ENCODE measurements around the gene RAPSN.

DNA sequence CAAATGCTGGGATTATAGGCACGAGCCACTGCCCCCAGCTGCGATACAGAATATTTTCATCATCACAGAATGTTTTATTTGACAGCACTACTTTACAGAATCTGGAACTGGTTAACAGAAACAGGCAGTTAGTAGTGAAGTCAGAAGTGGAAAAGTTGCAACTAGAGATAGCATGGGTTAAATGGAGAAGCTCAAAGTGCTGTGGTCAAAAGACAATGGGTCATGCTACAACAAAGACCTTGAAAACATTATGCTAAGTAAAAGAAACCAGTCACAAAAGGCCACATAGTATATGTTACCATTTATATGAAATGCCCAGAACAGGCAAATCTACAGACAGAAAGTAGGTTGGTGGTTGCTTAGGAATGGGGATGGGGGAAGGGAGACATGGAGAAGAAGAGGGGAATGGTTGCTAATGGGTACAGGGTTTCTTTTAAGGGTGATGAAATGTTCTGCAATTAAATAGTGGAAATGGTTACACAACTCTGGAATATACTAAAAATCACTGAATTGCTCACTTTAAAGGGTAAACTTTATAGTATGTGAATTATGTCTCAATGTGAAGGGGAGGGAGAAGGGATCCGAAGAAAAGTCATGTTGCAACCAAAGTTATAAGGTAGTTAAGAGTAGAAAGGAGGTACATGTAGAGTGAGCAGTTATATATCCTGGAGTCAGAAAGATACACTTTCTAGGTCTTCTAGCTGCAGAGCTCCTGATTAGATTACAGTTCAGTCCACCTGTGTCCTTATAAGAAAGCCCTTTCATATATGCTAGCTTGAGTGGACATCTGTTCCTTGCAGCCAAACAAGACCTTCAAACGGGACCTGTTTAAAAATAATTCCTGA is 46.3 kb upstream of the RAPSN start:
- TF ChIP-seq, protein P1, sequence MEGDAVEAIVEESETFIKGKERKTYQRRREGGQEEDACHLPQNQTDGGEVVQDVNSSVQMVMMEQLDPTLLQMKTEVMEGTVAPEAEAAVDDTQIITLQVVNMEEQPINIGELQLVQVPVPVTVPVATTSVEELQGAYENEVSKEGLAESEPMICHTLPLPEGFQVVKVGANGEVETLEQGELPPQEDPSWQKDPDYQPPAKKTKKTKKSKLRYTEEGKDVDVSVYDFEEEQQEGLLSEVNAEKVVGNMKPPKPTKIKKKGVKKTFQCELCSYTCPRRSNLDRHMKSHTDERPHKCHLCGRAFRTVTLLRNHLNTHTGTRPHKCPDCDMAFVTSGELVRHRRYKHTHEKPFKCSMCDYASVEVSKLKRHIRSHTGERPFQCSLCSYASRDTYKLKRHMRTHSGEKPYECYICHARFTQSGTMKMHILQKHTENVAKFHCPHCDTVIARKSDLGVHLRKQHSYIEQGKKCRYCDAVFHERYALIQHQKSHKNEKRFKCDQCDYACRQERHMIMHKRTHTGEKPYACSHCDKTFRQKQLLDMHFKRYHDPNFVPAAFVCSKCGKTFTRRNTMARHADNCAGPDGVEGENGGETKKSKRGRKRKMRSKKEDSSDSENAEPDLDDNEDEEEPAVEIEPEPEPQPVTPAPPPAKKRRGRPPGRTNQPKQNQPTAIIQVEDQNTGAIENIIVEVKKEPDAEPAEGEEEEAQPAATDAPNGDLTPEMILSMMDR (IDR thresholded peaks at IDR 0.05; ENCODE audit: poor library complexity, severe bottlenecking) = no peak
- TF ChIP-seq EZH2 (IDR thresholded peaks at IDR 0.05; ENCODE audit: borderline replicate concordance, insufficient read depth, low read length, poor library complexity, severe bottlenecking) (no peak), POLR2AphosphoS5 (IDR thresholded peaks at IDR 0.05) (no peak), EP300 (conservative IDR thresholded peaks at IDR 0.05; ENCODE audit: poor library complexity, severe bottlenecking) (no peak), TAF1 (IDR thresholded peaks at IDR 0.05; ENCODE audit: low read depth) (no peak), MXI1 (conservative IDR thresholded peaks at IDR 0.05; ENCODE audit: poor library complexity, severe bottlenecking) (no peak), SMC3 (conservative IDR thresholded peaks at IDR 0.05; ENCODE audit: poor library complexity) (no peak), RAD21 (conservative IDR thresholded peaks at IDR 0.05) (no peak)
- TF ChIP-seq, protein P2, sequence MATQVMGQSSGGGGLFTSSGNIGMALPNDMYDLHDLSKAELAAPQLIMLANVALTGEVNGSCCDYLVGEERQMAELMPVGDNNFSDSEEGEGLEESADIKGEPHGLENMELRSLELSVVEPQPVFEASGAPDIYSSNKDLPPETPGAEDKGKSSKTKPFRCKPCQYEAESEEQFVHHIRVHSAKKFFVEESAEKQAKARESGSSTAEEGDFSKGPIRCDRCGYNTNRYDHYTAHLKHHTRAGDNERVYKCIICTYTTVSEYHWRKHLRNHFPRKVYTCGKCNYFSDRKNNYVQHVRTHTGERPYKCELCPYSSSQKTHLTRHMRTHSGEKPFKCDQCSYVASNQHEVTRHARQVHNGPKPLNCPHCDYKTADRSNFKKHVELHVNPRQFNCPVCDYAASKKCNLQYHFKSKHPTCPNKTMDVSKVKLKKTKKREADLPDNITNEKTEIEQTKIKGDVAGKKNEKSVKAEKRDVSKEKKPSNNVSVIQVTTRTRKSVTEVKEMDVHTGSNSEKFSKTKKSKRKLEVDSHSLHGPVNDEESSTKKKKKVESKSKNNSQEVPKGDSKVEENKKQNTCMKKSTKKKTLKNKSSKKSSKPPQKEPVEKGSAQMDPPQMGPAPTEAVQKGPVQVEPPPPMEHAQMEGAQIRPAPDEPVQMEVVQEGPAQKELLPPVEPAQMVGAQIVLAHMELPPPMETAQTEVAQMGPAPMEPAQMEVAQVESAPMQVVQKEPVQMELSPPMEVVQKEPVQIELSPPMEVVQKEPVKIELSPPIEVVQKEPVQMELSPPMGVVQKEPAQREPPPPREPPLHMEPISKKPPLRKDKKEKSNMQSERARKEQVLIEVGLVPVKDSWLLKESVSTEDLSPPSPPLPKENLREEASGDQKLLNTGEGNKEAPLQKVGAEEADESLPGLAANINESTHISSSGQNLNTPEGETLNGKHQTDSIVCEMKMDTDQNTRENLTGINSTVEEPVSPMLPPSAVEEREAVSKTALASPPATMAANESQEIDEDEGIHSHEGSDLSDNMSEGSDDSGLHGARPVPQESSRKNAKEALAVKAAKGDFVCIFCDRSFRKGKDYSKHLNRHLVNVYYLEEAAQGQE (IDR thresholded peaks at IDR 0.05; ENCODE audit: borderline replicate concordance) = no peak

Data from neural cell (in vitro differentiated cells).